Panc1 (cell line): Measurements from ENCODE around the gene MADD. TPM values are rescaled to one million over a fixed set of nuclear protein-coding genes. Genes with fewer than 3 reads are reported as not detected.

Source experiments
- ATAC-seq: fragments of 200-7000 bp; cut with Tn5 transposase; 2 replicates; pipeline ENCODE4 v1.9.1; 2020; ENCODE audit warnings: mild to moderate bottlenecking, moderate library complexity
- BruUV-seq: library from RNA; stranded (reverse); fragments of 400-500 nt; replicated peaks from 2 replicates; lab custom pipeline; 2021; lab: Mats Ljungman, UMichigan
- CTCF ChIA-PET: fragments of 300-600 bp; sonication (Branson Sonifier 250); formaldehyde crosslinking; loops from one replicate; lab custom pipeline; 2022; ENCODE audit warnings: antibody characterized with exemption; lab: Charles Lee
- POLR2A ChIA-PET: fragments of 300-600 bp; sonication (Branson Sonifier 250); formaldehyde crosslinking; loops from one replicate; lab custom pipeline; 2022; ENCODE audit warnings: antibody characterized with exemption; lab: Charles Lee
- DNase-seq: peaks from one replicate; pipeline ENCODE4 v3.0.0-alpha.2; 2010; ENCODE audit warnings: low read depth, low spot score
- H3K27ac ChIP-seq: 2 replicates; pipeline ENCODE4 v1.5.1; 2011; ENCODE audit warnings: mild to moderate bottlenecking, low read length, inconsistent platforms
- H3K27me3 ChIP-seq: fragments of 200-500 bp; sonication (Bioruptor generic); 2 replicates; pipeline ENCODE4 v1.6.0; 2014; ENCODE audit warnings: low read length, inconsistent platforms; ENCODE audit not compliant: control insufficient read depth, insufficient read depth
- H3K36me3 ChIP-seq: fragments of 200-500 bp; sonication (Bioruptor generic); 2 replicates; pipeline ENCODE4 v1.5.1; 2014; ENCODE audit warnings: inconsistent platforms, mild to moderate bottlenecking, low read length, moderate library complexity; ENCODE audit not compliant: control insufficient read depth, insufficient read depth
- H3K4me1 ChIP-seq: 2 replicates; pipeline ENCODE4 v1.5.1; 2011; ENCODE audit warnings: inconsistent platforms, mild to moderate bottlenecking, low read length, moderate library complexity; ENCODE audit not compliant: control insufficient read depth, insufficient read depth
- H3K4me3 ChIP-seq, 2 experiments: 2 replicates each; pipeline ENCODE4 v1.5.1; 2011 to 2012; ENCODE audit warnings: low read depth in 2 of 2, low read length in 2 of 2, mild to moderate bottlenecking in 2 of 2, inconsistent platforms in 1 of 2, moderate library complexity in 1 of 2
- H3K9me3 ChIP-seq: fragments of 200-500 bp; sonication (Bioruptor generic); 2 replicates; pipeline ENCODE4 v1.5.1; 2014; ENCODE audit warnings: low read depth, mild to moderate bottlenecking, inconsistent platforms, low read length, moderate library complexity; ENCODE audit not compliant: control insufficient read depth, insufficient read depth
- POLR2AphosphoS5 ChIP-seq: IDR thresholded peaks from 2 replicates; pipeline ENCODE4 v1.6.1; 2012; ENCODE audit warnings: mild to moderate bottlenecking, low read depth, low read length, moderate library complexity
- SIN3A ChIP-seq: IDR thresholded peaks from 2 replicates; pipeline ENCODE4 v1.6.1; 2012; ENCODE audit warnings: low read depth, mild to moderate bottlenecking, low read length, moderate library complexity, borderline replicate concordance; ENCODE audit not compliant: insufficient read depth
- TCF7L2 ChIP-seq: IDR thresholded peaks from 2 replicates; pipeline ENCODE4 v1.6.1; 2011; ENCODE audit warnings: mild to moderate bottlenecking, low read depth, low read length, inconsistent platforms
- in situ Hi-C: cut with HindIII; loops from 2 replicates; pipeline ENCODE4 v1.10.0; 2016; ENCODE audit warnings: low sequenced_read_pairs, low pct_unique_long_range_greater_than_20kb
- intact Hi-C: fragments of 100-400 bp; cut with micrococcal nuclease; formaldehyde crosslinking; loops from one replicate; pipeline ENCODE4 v1.10.0; 2022; ENCODE audit not compliant: unreplicated experiment
- total RNA-seq: library from RNA; stranded (reverse); gene quantifications from one replicate; pipeline ENCODE4 v1.2.1, GENCODE V29; 2021; ENCODE audit not compliant: unreplicated experiment
- TF ChIP-seq, protein P1 (sequence below): fragments of 450-650 bp; IDR thresholded peaks from 2 replicates; pipeline ENCODE4 v1.5.1; 2017; ENCODE audit warnings: mild to moderate bottlenecking
- TF ChIP-seq, protein P2 (sequence below), 2 experiments: IDR thresholded peaks; 2 replicates each; pipeline ENCODE4 v1.6.1; 2011 to 2012; ENCODE audit warnings: low read depth in 2 of 2, control low read depth in 1 of 2, low read length in 1 of 2, mild to moderate bottlenecking in 1 of 2, moderate library complexity in 1 of 2; ENCODE audit not compliant: insufficient read depth in 1 of 2

Gene MADD
- total RNA-seq, 1 experiment from 2014 or later = 51.1 TPM

DNA sequence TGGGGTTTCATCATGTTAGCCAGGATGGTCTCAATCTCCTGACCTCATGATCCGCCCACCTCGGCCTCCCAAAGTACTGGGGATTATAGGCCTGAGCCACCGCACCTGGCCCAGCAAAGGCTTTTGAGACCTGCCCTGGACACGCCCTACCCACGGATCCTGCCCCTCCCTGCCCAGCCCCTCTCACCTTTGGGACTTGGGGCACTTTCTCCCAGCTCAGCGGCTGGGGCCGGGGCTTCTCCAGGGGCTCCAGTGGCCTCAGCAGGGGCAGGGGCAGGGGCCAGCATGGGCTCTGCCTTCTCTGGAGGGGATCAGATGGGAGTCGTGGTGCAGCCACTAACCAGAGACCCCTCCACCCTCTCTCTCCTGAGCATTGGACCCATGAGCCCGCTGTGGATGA, 80.4 kb downstream of the MADD start:
- TF ChIP-seq, protein P1, sequence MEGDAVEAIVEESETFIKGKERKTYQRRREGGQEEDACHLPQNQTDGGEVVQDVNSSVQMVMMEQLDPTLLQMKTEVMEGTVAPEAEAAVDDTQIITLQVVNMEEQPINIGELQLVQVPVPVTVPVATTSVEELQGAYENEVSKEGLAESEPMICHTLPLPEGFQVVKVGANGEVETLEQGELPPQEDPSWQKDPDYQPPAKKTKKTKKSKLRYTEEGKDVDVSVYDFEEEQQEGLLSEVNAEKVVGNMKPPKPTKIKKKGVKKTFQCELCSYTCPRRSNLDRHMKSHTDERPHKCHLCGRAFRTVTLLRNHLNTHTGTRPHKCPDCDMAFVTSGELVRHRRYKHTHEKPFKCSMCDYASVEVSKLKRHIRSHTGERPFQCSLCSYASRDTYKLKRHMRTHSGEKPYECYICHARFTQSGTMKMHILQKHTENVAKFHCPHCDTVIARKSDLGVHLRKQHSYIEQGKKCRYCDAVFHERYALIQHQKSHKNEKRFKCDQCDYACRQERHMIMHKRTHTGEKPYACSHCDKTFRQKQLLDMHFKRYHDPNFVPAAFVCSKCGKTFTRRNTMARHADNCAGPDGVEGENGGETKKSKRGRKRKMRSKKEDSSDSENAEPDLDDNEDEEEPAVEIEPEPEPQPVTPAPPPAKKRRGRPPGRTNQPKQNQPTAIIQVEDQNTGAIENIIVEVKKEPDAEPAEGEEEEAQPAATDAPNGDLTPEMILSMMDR = no peak
- TF ChIP-seq, protein P2, sequence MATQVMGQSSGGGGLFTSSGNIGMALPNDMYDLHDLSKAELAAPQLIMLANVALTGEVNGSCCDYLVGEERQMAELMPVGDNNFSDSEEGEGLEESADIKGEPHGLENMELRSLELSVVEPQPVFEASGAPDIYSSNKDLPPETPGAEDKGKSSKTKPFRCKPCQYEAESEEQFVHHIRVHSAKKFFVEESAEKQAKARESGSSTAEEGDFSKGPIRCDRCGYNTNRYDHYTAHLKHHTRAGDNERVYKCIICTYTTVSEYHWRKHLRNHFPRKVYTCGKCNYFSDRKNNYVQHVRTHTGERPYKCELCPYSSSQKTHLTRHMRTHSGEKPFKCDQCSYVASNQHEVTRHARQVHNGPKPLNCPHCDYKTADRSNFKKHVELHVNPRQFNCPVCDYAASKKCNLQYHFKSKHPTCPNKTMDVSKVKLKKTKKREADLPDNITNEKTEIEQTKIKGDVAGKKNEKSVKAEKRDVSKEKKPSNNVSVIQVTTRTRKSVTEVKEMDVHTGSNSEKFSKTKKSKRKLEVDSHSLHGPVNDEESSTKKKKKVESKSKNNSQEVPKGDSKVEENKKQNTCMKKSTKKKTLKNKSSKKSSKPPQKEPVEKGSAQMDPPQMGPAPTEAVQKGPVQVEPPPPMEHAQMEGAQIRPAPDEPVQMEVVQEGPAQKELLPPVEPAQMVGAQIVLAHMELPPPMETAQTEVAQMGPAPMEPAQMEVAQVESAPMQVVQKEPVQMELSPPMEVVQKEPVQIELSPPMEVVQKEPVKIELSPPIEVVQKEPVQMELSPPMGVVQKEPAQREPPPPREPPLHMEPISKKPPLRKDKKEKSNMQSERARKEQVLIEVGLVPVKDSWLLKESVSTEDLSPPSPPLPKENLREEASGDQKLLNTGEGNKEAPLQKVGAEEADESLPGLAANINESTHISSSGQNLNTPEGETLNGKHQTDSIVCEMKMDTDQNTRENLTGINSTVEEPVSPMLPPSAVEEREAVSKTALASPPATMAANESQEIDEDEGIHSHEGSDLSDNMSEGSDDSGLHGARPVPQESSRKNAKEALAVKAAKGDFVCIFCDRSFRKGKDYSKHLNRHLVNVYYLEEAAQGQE (IDR thresholded peaks at IDR 0.05; ENCODE audit: insufficient read depth in 1 of 2, low read depth in 2 of 2, low read length in 1 of 2) = no peak
- TF ChIP-seq SIN3A (no peak), POLR2AphosphoS5 (no peak), TCF7L2 (no peak)
- intact Hi-C loops (loop anchor here (10.0 kb wide), 2 partner anchors 96 to 176 kb away; partner anchors contain the start of genes ARFGAP2 and NR1H3), in situ Hi-C loops (no loop called here)
- ATAC-seq = no peak
- Histone ChIP-seq H3K36me3 (no peaks in the 10 kb centered on the region), H3K27ac (no peak overlapping the region), H3K4me1 (no peaks in the 10 kb centered on the region), H3K27me3 (no peaks in the 10 kb centered on the region), H3K4me3 (no peak overlapping the region), H3K9me3 (no peaks in the 10 kb centered on the region)
- POLR2A ChIA-PET = no interaction called here
- no TSS peak for BruUV-seq
- CTCF ChIA-PET = interaction anchor here (0.6 kb wide), 2 partner anchors 42 to 172 kb away, joined by 4 read pairs; no protein-coding TSS in a partner anchor
- DNase-seq = no peak

GRCh38 chr11:47351156-47352126, 81.5 kb downstream of the MADD start:
- ChIA-PET CTCF (no interaction called here), POLR2A (interaction anchor here (0.6 kb wide), 1 partner anchor 16 kb away, joined by 3 read pairs; no protein-coding TSS in a partner anchor)
- H3K4me1 ChIP-seq = no peaks in the 10 kb centered on the region
- no peak for TF ChIP-seq SIN3A
- TF ChIP-seq, protein P2 (IDR thresholded peaks at IDR 0.05; ENCODE audit: insufficient read depth in 1 of 2, low read depth in 2 of 2, low read length in 1 of 2) = no peak
- no peak for TF ChIP-seq POLR2AphosphoS5
- TF ChIP-seq, protein P1 = no peak
- TF ChIP-seq TCF7L2 = no peak
- no peak overlapping the region for H3K4me3 ChIP-seq
- H3K36me3 ChIP-seq = no peaks in the 10 kb centered on the region
- BruUV-seq = no TSS peak
- no peak overlapping the region for H3K27ac ChIP-seq
- H3K9me3 ChIP-seq = no peaks in the 10 kb centered on the region
- intact Hi-C loops = loop anchor here (10.0 kb wide), 2 partner anchors 97 to 177 kb away; partner anchors contain the start of genes ARFGAP2 and NR1H3
- ATAC-seq (no peak), DNase-seq (no peak)
- in situ Hi-C loops = no loop called here
- no peaks in the 10 kb centered on the region for H3K27me3 ChIP-seq
